Common myeloid progenitor, CD34-positive (primary cell): ENCODE data around the gene UMAD1.

ENCODE experiments used
- CTCF ChIA-PET: fragments of 350-600 bp; sonication (Branson Sonifier 250); formaldehyde crosslinking; loops from one replicate; lab custom pipeline; 2021; ENCODE audit warnings: antibody characterized with exemption; lab: Charles Lee
- POLR2A ChIA-PET: fragments of 350-600 bp; sonication (Branson Sonifier 250); formaldehyde crosslinking; loops from one replicate; lab custom pipeline; 2021; ENCODE audit warnings: antibody characterized with exemption; lab: Charles Lee
- DNase-seq, 3 donors: peaks; one replicate each; pipeline versions ENCODE4 v3.0.0 to v3.0.0-alpha.2; 2013
- H3K27ac ChIP-seq, 2 experiments: 1 replicate in 1 of 2; 2 replicates in 1 of 2; pipeline ENCODE4 v1.7.0; 2013; ENCODE audit warnings: inconsistent platforms in 2 of 2, low read length in 2 of 2, mild to moderate bottlenecking in 2 of 2, low read depth in 1 of 2, moderate library complexity in 1 of 2; ENCODE audit not compliant: severe bottlenecking in 2 of 2, insufficient read depth in 1 of 2, poor library complexity in 1 of 2
- H3K27me3 ChIP-seq, 5 experiments: replicated peaks in 2 of 5; 1 replicate in 3 of 5; 2 replicates in 2 of 5; pipeline versions ENCODE4 v1.6.1 to v1.7.0; 2013; ENCODE audit warnings: low read length in 4 of 5, mild to moderate bottlenecking in 2 of 5, moderate library complexity in 2 of 5, inconsistent platforms in 1 of 5; ENCODE audit not compliant: insufficient read depth in 5 of 5, control insufficient read depth in 4 of 5
- H3K36me3 ChIP-seq, 4 experiments: 1 replicate in 2 of 4; 2 replicates in 2 of 4; pipeline versions ENCODE4 v1.6.1 to v1.7.0; 2013; ENCODE audit warnings: low read length in 3 of 4, control low read depth in 1 of 4, mild to moderate bottlenecking in 1 of 4; ENCODE audit not compliant: control insufficient read depth in 4 of 4, insufficient read depth in 4 of 4
- H3K4me1 ChIP-seq, 4 experiments: 1 replicate in 3 of 4; 2 replicates in 1 of 4; pipeline versions ENCODE4 v1.6.1 to v1.7.1; 2013; ENCODE audit warnings: low read length in 3 of 4, mild to moderate bottlenecking in 3 of 4, control low read depth in 1 of 4, inconsistent platforms in 1 of 4, moderate library complexity in 1 of 4; ENCODE audit not compliant: control insufficient read depth in 4 of 4, insufficient read depth in 4 of 4; ENCODE audit errors: control extremely low read depth in 1 of 4
- H3K4me3 ChIP-seq, 7 experiments: 1 replicate in 4 of 7; 2 replicates in 3 of 7; pipeline versions ENCODE4 v1.5.1 to v1.7.0; 2013; ENCODE audit warnings: mild to moderate bottlenecking in 7 of 7, low read length in 6 of 7, moderate library complexity in 6 of 7, inconsistent platforms in 2 of 7, low read depth in 2 of 7, control low read depth in 1 of 7; ENCODE audit not compliant: insufficient read depth in 4 of 7, control insufficient read depth in 1 of 7; ENCODE audit errors: extremely low read depth in 1 of 7
- H3K9me3 ChIP-seq, 5 experiments: 1 replicate in 4 of 5; 2 replicates in 1 of 5; pipeline versions ENCODE4 v1.6.1 to v1.7.1; 2013; ENCODE audit warnings: low read length in 4 of 5, mild to moderate bottlenecking in 2 of 5, inconsistent platforms in 1 of 5, low read depth in 1 of 5, moderate library complexity in 1 of 5; ENCODE audit not compliant: control insufficient read depth in 4 of 5, insufficient read depth in 2 of 5; ENCODE audit errors: control extremely low read depth in 1 of 5
- WGBS: methylation state at CpG from one replicate; pipeline ENCODE4 v1.1.5; 2013; ENCODE audit not compliant: insufficient coverage; 5-methylcytosine and 5-hydroxymethylcytosine counted together

UMAD1 gene

GRCh38 chr7:7695111-7695817, 54.7 kb downstream of the UMAD1 start:
- H3K4me3 ChIP-seq = no peak overlapping the region
- H3K27me3 ChIP-seq = no peaks in the 10 kb centered on the region
- no peak for DNase-seq
- no peaks in the 10 kb centered on the region for H3K36me3 ChIP-seq
- 97% methylated on average over 5 of the region's 5 CpGs for WGBS
- POLR2A ChIA-PET = no interaction called here
- peaks cover 5 to 26% (median 14%) of the 10 kb centered on the region in 4 experiments for H3K4me1 ChIP-seq
- CTCF ChIA-PET = no interaction called here
- no peaks in the 10 kb centered on the region for H3K9me3 ChIP-seq
- H3K27ac ChIP-seq = no peak overlapping the region

- no peak overlapping the region for H3K27ac ChIP-seq
- H3K4me1 ChIP-seq = peaks cover 5 to 26% (median 14%) of the 10 kb centered on the region in 4 experiments
- DNase-seq = peak in 1 of 3 donors; percentile 34
Observed at GRCh38 chr7:7696458-7697119, 56.0 kb downstream of the UMAD1 start.

GRCh38 chr7:7698930-7699329, 58.4 kb downstream of the UMAD1 start:
- Histone ChIP-seq H3K27me3 (no peaks in the 10 kb centered on the region), H3K27ac (no peak overlapping the region), H3K9me3 (no peaks in the 10 kb centered on the region), H3K4me3 (no peak overlapping the region), H3K36me3 (no peaks in the 10 kb centered on the region), H3K4me1 (peaks cover 5 to 26% (median 14%) of the 10 kb centered on the region in 4 experiments)
- no CpG with 5 or more reads among the region's 2 CpGs for WGBS
- POLR2A ChIA-PET = no interaction called here
- CTCF ChIA-PET = no interaction called here
- no peak for DNase-seq

More at GRCh38 chr7:7696458-7697119, 56.0 kb downstream of the UMAD1 start:
- 94% methylated on average over 2 of the region's 3 CpGs for WGBS
- CTCF ChIA-PET = interaction anchor here (0.6 to 1.2 kb wide), 3 partner anchors 10 to 286 kb away, joined by 3 read pairs; no protein-coding TSS in a partner anchor
- POLR2A ChIA-PET = no interaction called here
- Histone ChIP-seq H3K9me3 (no peaks in the 10 kb centered on the region), H3K36me3 (no peaks in the 10 kb centered on the region), H3K4me3 (no peak overlapping the region), H3K27me3 (no peaks in the 10 kb centered on the region)

DNA sequence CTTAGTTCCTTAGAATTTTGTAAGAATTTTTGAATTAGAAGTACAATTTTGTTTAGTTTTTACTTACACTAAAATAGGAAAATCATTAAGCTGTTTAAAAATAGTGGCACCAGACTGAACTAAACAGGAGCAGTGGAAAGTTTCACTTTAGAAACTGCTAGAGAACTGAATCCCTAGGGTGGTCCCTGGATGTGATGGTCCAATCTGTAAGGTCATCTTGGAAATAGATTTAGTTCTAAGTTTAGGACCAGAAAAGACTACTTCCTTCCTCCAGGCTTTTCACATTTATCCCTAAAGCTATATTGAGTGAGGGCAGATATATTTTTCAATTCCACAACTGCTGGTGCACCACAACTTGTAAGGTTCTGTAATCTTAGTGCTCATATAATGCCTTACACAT, 58.8 kb downstream of the UMAD1 start:
- Histone ChIP-seq H3K4me1 (peaks cover 5 to 26% (median 14%) of the 10 kb centered on the region in 4 experiments), H3K4me3 (no peak overlapping the region), H3K27ac (no peak overlapping the region), H3K27me3 (no peaks in the 10 kb centered on the region), H3K9me3 (no peaks in the 10 kb centered on the region), H3K36me3 (no peaks in the 10 kb centered on the region)
- ChIA-PET CTCF (no interaction called here), POLR2A (no interaction called here)
- no peak for DNase-seq

DNA sequence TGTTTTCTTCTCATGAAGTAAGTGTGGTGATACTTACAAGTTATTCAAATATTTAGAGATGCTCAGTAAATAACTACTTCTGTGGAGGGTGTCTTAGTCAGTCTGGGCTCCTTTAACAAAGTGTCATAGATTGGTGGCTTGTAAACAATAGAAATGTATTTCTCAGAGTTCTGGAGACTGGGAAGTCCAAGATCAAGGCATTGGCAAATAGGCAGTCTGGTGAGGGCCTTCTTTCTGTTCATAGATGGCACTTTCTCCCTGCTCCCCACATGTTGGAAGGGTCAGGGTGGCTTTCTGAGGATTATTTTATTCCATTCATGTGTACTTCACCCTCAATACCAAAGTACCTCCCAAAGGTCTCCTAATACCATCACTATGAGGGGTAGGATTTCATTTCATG, 59.4 kb downstream of the UMAD1 start:
- no peaks in the 10 kb centered on the region for H3K27me3 ChIP-seq
- POLR2A ChIA-PET = no interaction called here
- no peak for DNase-seq
- no peaks in the 10 kb centered on the region for H3K9me3 ChIP-seq
- H3K27ac ChIP-seq = no peak overlapping the region
- peaks cover 5 to 26% (median 14%) of the 10 kb centered on the region in 4 experiments for H3K4me1 ChIP-seq
- H3K4me3 ChIP-seq = peak overlapping the region in 1 of 7 experiments; percentile 31
- CTCF ChIA-PET = no interaction called here
- H3K36me3 ChIP-seq = no peaks in the 10 kb centered on the region

- H3K27ac ChIP-seq = no peak overlapping the region
- H3K4me3 ChIP-seq = no peak overlapping the region
- ChIA-PET CTCF (no interaction called here), POLR2A (no interaction called here)
- H3K27me3 ChIP-seq = no peaks in the 10 kb centered on the region
- no peaks in the 10 kb centered on the region for H3K9me3 ChIP-seq
- WGBS = 89% methylated on average over 1 of the region's 1 CpG
- H3K36me3 ChIP-seq = no peaks in the 10 kb centered on the region
- DNase-seq = no peak
- H3K4me1 ChIP-seq = peaks cover 5 to 24% (median 13%) of the 10 kb centered on the region in 4 experiments
Observed at GRCh38 chr7:7701527-7701926, 61.0 kb downstream of the UMAD1 start.

GRCh38 chr7:7702826-7703225, 62.3 kb downstream of the UMAD1 start:
- Histone ChIP-seq H3K4me3 (no peak overlapping the region), H3K27ac (no peak overlapping the region), H3K27me3 (no peaks in the 10 kb centered on the region), H3K9me3 (no peaks in the 10 kb centered on the region), H3K36me3 (no peaks in the 10 kb centered on the region), H3K4me1 (peaks cover under 1 to 11% (median 3%) of the 10 kb centered on the region in 4 experiments)
- WGBS = 94% methylated on average over 3 of the region's 4 CpGs
- ChIA-PET CTCF (interaction anchor here (1.6 kb wide), 1 partner anchor 22 kb away, joined by 5 read pairs; no protein-coding TSS in a partner anchor), POLR2A (no interaction called here)
- DNase-seq = no peak
